H9 (cell line): ENCODE data around the gene ZNF860. TPM values are rescaled to one million over a fixed set of nuclear protein-coding genes. Genes with fewer than 3 reads are reported as not detected.

Source experiments
- DNase-seq: peaks from one replicate; pipeline ENCODE4 v3.0.0-alpha.2; 2017
- H2AFZ ChIP-seq: one replicate; pipeline ENCODE4 v1.6.1; 2013; ENCODE audit warnings: mild to moderate bottlenecking, low read length, control low read depth, moderate library complexity
- H2AK5ac ChIP-seq: 2 replicates; pipeline ENCODE4 v1.6.1; 2013; ENCODE audit warnings: low read length, control low read depth, mixed read lengths; ENCODE audit not compliant: insufficient read length
- H2BK120ac ChIP-seq: one replicate; pipeline ENCODE4 v1.6.1; 2013; ENCODE audit warnings: low read depth, mild to moderate bottlenecking, low read length, control low read depth, inconsistent platforms; ENCODE audit not compliant: poor library complexity, severe bottlenecking
- H2BK12ac ChIP-seq: 2 replicates; pipeline ENCODE4 v1.6.1; 2013; ENCODE audit warnings: low read length, control low read depth, mixed read lengths, low read depth; ENCODE audit not compliant: insufficient read length
- H2BK15ac ChIP-seq: 2 replicates; pipeline ENCODE4 v1.6.1; 2013; ENCODE audit warnings: low read depth, low read length, control low read depth
- H2BK20ac ChIP-seq: one replicate; pipeline ENCODE4 v1.6.1; 2013; ENCODE audit warnings: low read depth, mild to moderate bottlenecking, low read length, control low read depth, inconsistent platforms; ENCODE audit not compliant: poor library complexity, severe bottlenecking
- H2BK5ac ChIP-seq: 2 replicates; pipeline ENCODE4 v1.6.1; 2013; ENCODE audit warnings: low read length, control low read depth, mixed read lengths; ENCODE audit not compliant: insufficient read length
- H3K14ac ChIP-seq: 2 replicates; pipeline ENCODE4 v1.6.1; 2013; ENCODE audit warnings: low read length, control low read depth; ENCODE audit not compliant: insufficient read depth
- H3K18ac ChIP-seq: 2 replicates; pipeline ENCODE4 v1.6.1; 2013; ENCODE audit warnings: low read depth, mild to moderate bottlenecking, mixed read lengths, low read length, control low read depth; ENCODE audit not compliant: insufficient read length
- H3K23ac ChIP-seq: 2 replicates; pipeline ENCODE4 v1.6.1; 2013; ENCODE audit warnings: low read length, control low read depth, mixed read lengths, low read depth; ENCODE audit not compliant: insufficient read length
- H3K23me2 ChIP-seq: 2 replicates; pipeline ENCODE4 v1.6.1; 2013; ENCODE audit warnings: low read depth, mild to moderate bottlenecking, mixed read lengths, low read length, control low read depth; ENCODE audit not compliant: insufficient read length, poor library complexity, severe bottlenecking
- H3K27ac ChIP-seq: 2 replicates; pipeline ENCODE4 v1.5.1; 2013; ENCODE audit warnings: low read length, control low read depth, mixed read lengths, low read depth; ENCODE audit not compliant: insufficient read length
- H3K27me3 ChIP-seq: 2 replicates; pipeline ENCODE4 v1.6.1; 2013; ENCODE audit warnings: low read length, control low read depth, inconsistent platforms; ENCODE audit not compliant: insufficient read depth
- H3K4ac ChIP-seq: 2 replicates; pipeline ENCODE4 v1.6.1; 2013; ENCODE audit warnings: low read depth, mild to moderate bottlenecking, control low read depth, inconsistent platforms, low read length, moderate library complexity
- H3K4me1 ChIP-seq: 2 replicates; pipeline ENCODE4 v1.6.1; 2013; ENCODE audit warnings: low read length, control low read depth, inconsistent platforms; ENCODE audit not compliant: insufficient read depth
- H3K4me2 ChIP-seq: 2 replicates; pipeline ENCODE4 v1.6.1; 2013; ENCODE audit warnings: low read length, control low read depth, mixed read lengths; ENCODE audit not compliant: insufficient read length, insufficient read depth
- H3K56ac ChIP-seq: 2 replicates; pipeline ENCODE4 v1.6.1; 2013; ENCODE audit warnings: low read depth, mild to moderate bottlenecking, mixed read lengths, low read length, control low read depth; ENCODE audit not compliant: insufficient read length
- H3K79me1 ChIP-seq: 2 replicates; pipeline ENCODE4 v1.6.1; 2013; ENCODE audit warnings: low read depth, mild to moderate bottlenecking, moderate library complexity, low read length, control low read depth, inconsistent platforms; ENCODE audit not compliant: insufficient read depth, poor library complexity, severe bottlenecking
- H3K79me2 ChIP-seq: 2 replicates; pipeline ENCODE4 v1.6.1; 2013; ENCODE audit warnings: low read length, control low read depth, inconsistent platforms; ENCODE audit not compliant: insufficient read depth
- H3K9ac ChIP-seq: 2 replicates; pipeline ENCODE4 v1.6.1; 2013; ENCODE audit warnings: low read length, control low read depth, mixed read lengths; ENCODE audit not compliant: insufficient read length; ENCODE audit errors: extremely low read depth
- H3K9me3 ChIP-seq: one replicate; pipeline ENCODE4 v1.6.1; 2013; ENCODE audit warnings: low read depth, low read length, inconsistent platforms; ENCODE audit not compliant: control insufficient read depth
- H3T11ph ChIP-seq: one replicate; pipeline ENCODE4 v1.6.1; 2013; ENCODE audit warnings: mild to moderate bottlenecking, low read length, control low read depth, inconsistent platforms
- H4K20me1 ChIP-seq: one replicate; pipeline ENCODE4 v1.6.1; 2013; ENCODE audit not compliant: control insufficient read depth, insufficient read length, insufficient read depth
- H4K5ac ChIP-seq: 2 replicates; pipeline ENCODE4 v1.6.1; 2013; ENCODE audit warnings: low read depth, mild to moderate bottlenecking, mixed read lengths, low read length, control low read depth; ENCODE audit not compliant: insufficient read length
- H4K8ac ChIP-seq: replicated peaks from 2 replicates; pipeline ENCODE4 v1.6.1; 2013; ENCODE audit warnings: low read length, control low read depth, mixed read lengths, low read depth; ENCODE audit not compliant: insufficient read length
- H4K91ac ChIP-seq: 2 replicates; pipeline ENCODE4 v1.6.1; 2013; ENCODE audit warnings: low read depth, mild to moderate bottlenecking, moderate library complexity, mixed read lengths, low read length, control low read depth; ENCODE audit not compliant: insufficient read length
- H3K27ac Mint-ChIP-seq, 3 experiments: 2 replicates in 2 of 3; 3 replicates in 1 of 3; pipeline ENCODE4 v1.8.0; 2020 to 2021; ENCODE audit warnings: mixed read lengths in 3 of 3, mild to moderate bottlenecking in 1 of 3, moderate library complexity in 1 of 3
- H3K27me3 Mint-ChIP-seq: 2 replicates; pipeline ENCODE4 v1.8.0; 2021; ENCODE audit warnings: low read depth, mild to moderate bottlenecking, moderate library complexity, mixed read lengths
- H3K36me3 Mint-ChIP-seq, 3 experiments: 2 replicates in 2 of 3; 3 replicates in 1 of 3; pipeline ENCODE4 v1.8.0; 2020 to 2021; ENCODE audit warnings: low read depth in 3 of 3, mixed read lengths in 3 of 3; ENCODE audit not compliant: insufficient read depth in 1 of 3
- H3K4me1 Mint-ChIP-seq, 2 experiments: 2 replicates each; pipeline ENCODE4 v1.8.0; 2020; ENCODE audit warnings: mixed read lengths in 2 of 2
- H3K4me3 Mint-ChIP-seq, 2 experiments: 2 replicates in 1 of 2; 3 replicates in 1 of 2; pipeline ENCODE4 v1.8.0; 2020 to 2021; ENCODE audit warnings: mild to moderate bottlenecking in 2 of 2, mixed read lengths in 2 of 2, moderate library complexity in 1 of 2
- H3K9me3 Mint-ChIP-seq, 2 experiments: 2 replicates in 1 of 2; 3 replicates in 1 of 2; pipeline ENCODE4 v1.8.0; 2020; ENCODE audit warnings: mild to moderate bottlenecking in 2 of 2, mixed read lengths in 2 of 2, moderate library complexity in 1 of 2
- WGBS: extraction: QIAGEN DNeasy Blood & Tissue Kit; methylation state at CpG from one replicate; pipeline ENCODE4 v1.1.7; 2013; ENCODE audit warnings: missing lambda C conversion rate, low lambda C conversion rate, mixed read lengths; ENCODE audit not compliant: insufficient read length; ENCODE audit errors: extremely low coverage; 5-methylcytosine and 5-hydroxymethylcytosine counted together
- total RNA-seq: library from RNA; stranded (reverse); gene quantifications from 2 replicates; pipeline ENCODE4 v1.2.1, GENCODE V29; 2021
- TF ChIP-seq, protein P1 (sequence below): fragments of 200-600 bp; sonication (generic); conservative IDR thresholded peaks from 3 replicates; pipeline ENCODE4 v1.8.0; 2021; ENCODE audit warnings: antibody characterized with exemption, mild to moderate bottlenecking

The ZNF860 gene
- total RNA-seq, 1 experiment from 2014 or later: 2.6 TPM

DNA sequence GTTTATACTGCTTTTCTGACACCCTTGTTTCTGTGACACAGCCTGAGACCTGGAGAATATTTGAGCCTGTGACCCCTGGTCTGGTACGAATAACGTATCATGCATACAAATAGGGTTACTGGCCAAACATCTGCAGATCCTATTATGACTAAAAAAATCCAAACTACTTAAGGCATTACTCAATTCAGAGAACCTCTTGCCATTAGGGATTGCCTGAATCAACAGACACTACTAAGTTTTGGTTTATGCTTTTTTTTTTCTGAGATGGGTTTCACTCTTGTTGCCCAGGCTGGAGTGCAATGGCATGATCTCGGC is 35.9 kb upstream of the ZNF860 start:
- H3K27ac ChIP-seq: no peak overlapping the region

More for the DNA sequence above, 35.9 kb upstream of the ZNF860 start:
- Histone ChIP-seq H3K27me3 (no peaks in the 10 kb centered on the region), H3K9ac (no peak overlapping the region), H2BK5ac (no peak overlapping the region), H2AFZ (no peak overlapping the region), H2BK15ac (no peak overlapping the region), H4K8ac (no peak overlapping the region), H3K23me2 (no peaks in the 10 kb centered on the region), H3K79me2 (peaks cover 41% of the 10 kb centered on the region; the same call in 1 of the 2 replicates), H2BK12ac (no peak overlapping the region), H3K23ac (no peak overlapping the region), H2BK20ac (no peak overlapping the region), H3K79me1 (peaks cover 3% of the 10 kb centered on the region), H3K56ac (no peak overlapping the region), H4K20me1 (no peaks in the 10 kb centered on the region), H2BK120ac (no peak overlapping the region), H3K4me2 (no peak overlapping the region), H4K91ac (no peak overlapping the region), H3K14ac (peak overlapping the region; percentile 67; the same call in 1 of the 2 replicates), H3K18ac (no peak overlapping the region), H3K4ac (no peak overlapping the region), H2AK5ac (no peak overlapping the region), H3K4me1 (peaks cover 24% of the 10 kb centered on the region), H4K5ac (no peak overlapping the region), H3T11ph (no peak overlapping the region), H3K9me3 (no peaks in the 10 kb centered on the region)
- TF ChIP-seq, protein P1, sequence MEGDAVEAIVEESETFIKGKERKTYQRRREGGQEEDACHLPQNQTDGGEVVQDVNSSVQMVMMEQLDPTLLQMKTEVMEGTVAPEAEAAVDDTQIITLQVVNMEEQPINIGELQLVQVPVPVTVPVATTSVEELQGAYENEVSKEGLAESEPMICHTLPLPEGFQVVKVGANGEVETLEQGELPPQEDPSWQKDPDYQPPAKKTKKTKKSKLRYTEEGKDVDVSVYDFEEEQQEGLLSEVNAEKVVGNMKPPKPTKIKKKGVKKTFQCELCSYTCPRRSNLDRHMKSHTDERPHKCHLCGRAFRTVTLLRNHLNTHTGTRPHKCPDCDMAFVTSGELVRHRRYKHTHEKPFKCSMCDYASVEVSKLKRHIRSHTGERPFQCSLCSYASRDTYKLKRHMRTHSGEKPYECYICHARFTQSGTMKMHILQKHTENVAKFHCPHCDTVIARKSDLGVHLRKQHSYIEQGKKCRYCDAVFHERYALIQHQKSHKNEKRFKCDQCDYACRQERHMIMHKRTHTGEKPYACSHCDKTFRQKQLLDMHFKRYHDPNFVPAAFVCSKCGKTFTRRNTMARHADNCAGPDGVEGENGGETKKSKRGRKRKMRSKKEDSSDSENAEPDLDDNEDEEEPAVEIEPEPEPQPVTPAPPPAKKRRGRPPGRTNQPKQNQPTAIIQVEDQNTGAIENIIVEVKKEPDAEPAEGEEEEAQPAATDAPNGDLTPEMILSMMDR: no peak
- Mint-ChIP-seq H3K27me3 (no peaks in the 10 kb centered on the region), H3K4me1 (peaks cover 45 to 47% of the 10 kb centered on the region in 2 experiments), H3K4me3 (no peak overlapping the region), H3K9me3 (peaks cover 8 to 9% of the 10 kb centered on the region in 2 experiments), H3K36me3 (peaks cover 7 to 9% (median 9%) of the 10 kb centered on the region in 3 experiments), H3K27ac (peak overlapping the region in 1 of 3 experiments; percentile 44; a peak in 1 of 7 replicates)
- no peak for DNase-seq
- no CpG with 5 or more reads among the region's 3 CpGs for WGBS
